ENCODE data around the gene STAMBPL1. TPM values are rescaled to one million over a fixed set of nuclear protein-coding genes. Genes with fewer than 3 reads are reported as not detected.

Gene STAMBPL1
- total RNA-seq, 1 donor from 2014 or later, result 1.6 TPM

GRCh38 chr10:88850712-88851111 lies 29.3 kb upstream of the STAMBPL1 start:
- TF ChIP-seq CTCF (IDR thresholded peaks at IDR 0.05), result no peak
- H3K27me3 Mint-ChIP-seq (ENCODE audit: low read depth), result no peaks in the 10 kb centered on the region
- H3K4me3 Mint-ChIP-seq (ENCODE audit: unreplicated experiment), result no peak overlapping the region
- H3K27ac Mint-ChIP-seq (ENCODE audit: unreplicated experiment), result no peak overlapping the region
- DNase-seq (ENCODE audit: low spot score), result no peak
- H3K9me3 Mint-ChIP-seq (ENCODE audit: low read depth), result peaks cover 3% of the 10 kb centered on the region
- no peaks in the 10 kb centered on the region for H3K36me3 Mint-ChIP-seq (ENCODE audit: low read depth)
- peaks cover 6% of the 10 kb centered on the region for H3K4me1 Mint-ChIP-seq (ENCODE audit: low read depth)

- Mint-ChIP-seq H3K4me3 (ENCODE audit: unreplicated experiment) (no peak within 1 kb of the TSS), H3K36me3 (ENCODE audit: low read depth) (no peaks in the 10 kb centered on the region)
- no peak for DNase-seq (ENCODE audit: low spot score)
Observed at GRCh38 chr10:88851706-88852105, 28.3 kb upstream of the STAMBPL1 start, which contains the start of gene ANKRD22. Gene ANKRD22 (minus strand): TSS chr10:88851844. CDS start chr10:88851607, 237 bp downstream.

GRCh38 chr10:88852327-88852726 lies 27.7 kb upstream of the STAMBPL1 start:
- TF ChIP-seq CTCF (IDR thresholded peaks at IDR 0.05), result no peak
- no peaks in the 10 kb centered on the region for H3K36me3 Mint-ChIP-seq (ENCODE audit: low read depth)
- no peak overlapping the region for H3K4me3 Mint-ChIP-seq (ENCODE audit: unreplicated experiment)

More at GRCh38 chr10:88851706-88852105, 28.3 kb upstream of the STAMBPL1 start, which contains the start of gene ANKRD22:
- Mint-ChIP-seq H3K9me3 (ENCODE audit: low read depth) (peaks cover 3% of the 10 kb centered on the region), H3K4me1 (ENCODE audit: low read depth) (peaks cover 6% of the 10 kb centered on the region), H3K27ac (ENCODE audit: unreplicated experiment) (no peak within 1 kb of the TSS), H3K27me3 (ENCODE audit: low read depth) (peaks cover 2% of the 10 kb centered on the region)
- no peak for TF ChIP-seq CTCF (IDR thresholded peaks at IDR 0.05)

GRCh38 chr10:88853155-88853881 lies 26.7 kb upstream of the STAMBPL1 start:
- Mint-ChIP-seq H3K4me3 (ENCODE audit: unreplicated experiment) (no peak overlapping the region), H3K9me3 (ENCODE audit: low read depth) (no peaks in the 10 kb centered on the region), H3K27ac (ENCODE audit: unreplicated experiment) (no peak overlapping the region)

More at GRCh38 chr10:88852327-88852726, 27.7 kb upstream of the STAMBPL1 start:
- Mint-ChIP-seq H3K9me3 (ENCODE audit: low read depth) (no peaks in the 10 kb centered on the region), H3K27me3 (ENCODE audit: low read depth) (peaks cover 2% of the 10 kb centered on the region), H3K27ac (ENCODE audit: unreplicated experiment) (no peak overlapping the region), H3K4me1 (ENCODE audit: low read depth) (peaks cover 6% of the 10 kb centered on the region)
- no peak for DNase-seq (ENCODE audit: low spot score)

GRCh38 chr10:88854684-88855083 lies 25.4 kb upstream of the STAMBPL1 start:
- DNase-seq (ENCODE audit: low spot score), result no peak
- H3K9me3 Mint-ChIP-seq (ENCODE audit: low read depth), result no peaks in the 10 kb centered on the region
- no peaks in the 10 kb centered on the region for H3K36me3 Mint-ChIP-seq (ENCODE audit: low read depth)
- no peak for TF ChIP-seq CTCF (IDR thresholded peaks at IDR 0.05)
- no peak overlapping the region for H3K4me3 Mint-ChIP-seq (ENCODE audit: unreplicated experiment)
- H3K27ac Mint-ChIP-seq (ENCODE audit: unreplicated experiment), result no peak overlapping the region
- H3K27me3 Mint-ChIP-seq (ENCODE audit: low read depth), result peaks cover 2% of the 10 kb centered on the region
- no peaks in the 10 kb centered on the region for H3K4me1 Mint-ChIP-seq (ENCODE audit: low read depth)

More at GRCh38 chr10:88853155-88853881, 26.7 kb upstream of the STAMBPL1 start:
- peaks cover 5% of the 10 kb centered on the region for H3K4me1 Mint-ChIP-seq (ENCODE audit: low read depth)
- H3K27me3 Mint-ChIP-seq (ENCODE audit: low read depth), result peaks cover 2% of the 10 kb centered on the region
- no peaks in the 10 kb centered on the region for H3K36me3 Mint-ChIP-seq (ENCODE audit: low read depth)
- DNase-seq (ENCODE audit: low spot score), result no peak
- no peak for TF ChIP-seq CTCF (IDR thresholded peaks at IDR 0.05)
